ENCODE data around the gene GALNT7. TPM values are rescaled to one million over a fixed set of nuclear protein-coding genes. Genes with fewer than 3 reads are reported as not detected.

GALNT7 gene
- total RNA-seq, 1 donor from 2014 or later: 33.1 TPM

DNA sequence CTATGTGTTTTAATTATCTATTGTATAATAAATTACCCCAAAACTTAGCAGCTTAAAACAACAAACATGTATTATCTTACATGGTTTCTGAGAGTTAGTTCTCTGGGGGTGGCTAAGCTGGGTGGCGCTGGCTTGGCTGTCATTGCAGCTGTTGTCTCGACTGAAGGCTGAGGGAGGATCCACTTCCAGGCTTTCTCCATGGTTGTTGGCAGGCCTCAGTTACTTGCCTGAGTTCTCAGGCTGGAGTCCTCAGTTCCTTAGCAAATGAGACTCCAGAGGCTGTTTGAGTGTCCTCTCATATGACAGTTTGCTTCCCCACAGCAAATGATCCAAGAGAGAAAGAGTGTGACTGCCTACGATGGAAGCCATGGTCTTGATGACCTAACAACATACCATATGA is 23.5 kb upstream of the GALNT7 start:
- DNase-seq (ENCODE audit: low spot score): no peak
- Mint-ChIP-seq H3K9me3 (no peaks in the 10 kb centered on the region), H3K4me1 (ENCODE audit: low read depth) (no peaks in the 10 kb centered on the region), H3K27ac (no peak overlapping the region), H3K4me3 (ENCODE audit: low read depth) (no peak overlapping the region), H3K36me3 (ENCODE audit: low read depth) (no peaks in the 10 kb centered on the region), H3K27me3 (ENCODE audit: low read depth) (no peaks in the 10 kb centered on the region)
- intact Hi-C loops (cut with micrococcal nuclease): no loop called here

DNA sequence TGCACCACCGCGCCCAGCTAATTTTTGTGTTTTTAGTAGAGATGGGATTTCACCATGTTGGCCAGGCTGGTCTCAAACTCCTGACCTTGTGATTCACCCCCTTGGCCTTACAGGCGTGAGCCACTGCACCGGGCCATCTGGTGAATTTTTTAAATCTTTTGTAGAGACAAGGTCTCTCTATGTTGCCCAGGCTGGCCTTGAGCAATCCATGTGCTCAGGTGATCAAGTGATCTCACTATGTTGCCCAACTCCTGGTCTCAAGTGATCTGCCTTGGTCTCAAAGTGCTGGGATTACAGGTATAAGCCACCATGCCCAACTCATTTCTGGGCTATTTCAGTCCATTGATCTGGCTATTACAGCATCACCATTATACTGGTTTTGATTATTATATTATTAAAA is 22.2 kb upstream of the GALNT7 start:
- Mint-ChIP-seq H3K9me3 (no peaks in the 10 kb centered on the region), H3K27me3 (ENCODE audit: low read depth) (no peaks in the 10 kb centered on the region), H3K36me3 (ENCODE audit: low read depth) (no peaks in the 10 kb centered on the region), H3K4me3 (ENCODE audit: low read depth) (no peak overlapping the region), H3K27ac (no peak overlapping the region), H3K4me1 (ENCODE audit: low read depth) (no peaks in the 10 kb centered on the region)
- intact Hi-C loops (cut with micrococcal nuclease): no loop called here
- no peak for DNase-seq (ENCODE audit: low spot score)

DNA sequence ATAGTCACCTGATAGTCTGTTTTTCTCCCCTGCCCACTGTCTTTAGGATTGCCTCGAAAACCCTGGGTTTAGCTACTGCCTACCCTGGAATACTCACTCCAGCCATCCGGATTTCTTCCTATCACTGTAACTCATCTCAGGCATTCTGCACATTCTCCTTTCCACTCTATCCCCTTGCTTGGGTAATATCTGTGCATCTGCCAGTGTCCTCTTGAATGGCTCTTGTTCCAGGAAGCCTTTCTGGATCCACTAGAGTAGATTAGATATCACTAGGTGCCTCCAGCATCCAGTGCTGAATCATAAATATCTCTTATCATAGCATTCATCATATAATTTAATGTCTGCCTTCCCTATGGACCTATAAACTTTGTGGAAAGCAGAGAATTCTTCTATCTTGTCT is 17.1 kb upstream of the GALNT7 start:
- H3K27me3 Mint-ChIP-seq (ENCODE audit: low read depth): no peaks in the 10 kb centered on the region
- H3K27ac Mint-ChIP-seq: no peak overlapping the region
- intact Hi-C loops (cut with micrococcal nuclease): no loop called here
- no peaks in the 10 kb centered on the region for H3K36me3 Mint-ChIP-seq (ENCODE audit: low read depth)
- H3K9me3 Mint-ChIP-seq: no peaks in the 10 kb centered on the region
- no peak for DNase-seq (ENCODE audit: low spot score)
- no peaks in the 10 kb centered on the region for H3K4me1 Mint-ChIP-seq (ENCODE audit: low read depth)
- no peak overlapping the region for H3K4me3 Mint-ChIP-seq (ENCODE audit: low read depth)

DNA sequence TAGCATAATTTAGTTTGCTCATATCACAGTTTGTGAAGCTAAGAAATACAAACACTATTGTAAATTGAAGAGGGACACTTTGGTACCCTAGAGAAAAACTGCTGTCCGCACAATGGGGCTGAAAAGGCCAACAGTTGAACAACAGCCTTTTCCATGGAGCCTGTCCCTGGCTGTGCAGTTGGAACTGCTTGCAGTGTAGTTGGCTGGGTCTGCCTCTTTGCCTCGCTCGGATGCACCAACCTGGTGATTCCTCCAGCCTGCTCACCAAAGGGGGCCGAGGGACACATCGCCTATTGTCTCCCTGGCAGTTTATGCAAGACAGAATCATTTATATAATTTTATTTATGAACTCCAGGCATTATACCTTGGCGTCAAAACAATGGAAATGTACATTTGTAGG is 16.5 kb upstream of the GALNT7 start:
- Mint-ChIP-seq H3K27me3 (ENCODE audit: low read depth) (no peaks in the 10 kb centered on the region), H3K4me3 (ENCODE audit: low read depth) (no peak overlapping the region), H3K36me3 (ENCODE audit: low read depth) (no peaks in the 10 kb centered on the region), H3K27ac (no peak overlapping the region), H3K9me3 (no peaks in the 10 kb centered on the region), H3K4me1 (ENCODE audit: low read depth) (no peaks in the 10 kb centered on the region)
- DNase-seq (ENCODE audit: low spot score): no peak
- intact Hi-C loops (cut with micrococcal nuclease): no loop called here

DNA sequence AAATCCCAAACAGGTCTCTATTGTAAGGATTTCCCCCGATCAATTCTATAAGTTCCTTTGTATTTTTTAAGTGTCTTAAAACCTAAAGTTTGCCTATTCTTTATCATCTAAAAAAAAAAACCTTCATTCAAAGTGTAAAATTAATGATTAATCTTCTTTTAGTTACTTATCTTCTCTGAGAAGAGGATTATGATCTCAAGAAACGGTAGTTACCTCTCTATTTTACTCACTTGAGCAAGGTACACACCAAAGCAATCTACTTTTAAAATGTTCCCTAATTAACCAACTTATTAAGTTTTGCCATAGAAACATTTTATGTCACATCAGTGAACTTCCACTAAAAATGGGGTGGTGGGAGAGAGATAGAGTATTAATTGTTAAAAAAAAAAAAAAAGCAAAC is 15.2 kb upstream of the GALNT7 start:
- no peak overlapping the region for H3K4me3 Mint-ChIP-seq (ENCODE audit: low read depth)
- DNase-seq (ENCODE audit: low spot score): no peak
- H3K36me3 Mint-ChIP-seq (ENCODE audit: low read depth): no peaks in the 10 kb centered on the region
- H3K27ac Mint-ChIP-seq: no peak overlapping the region
- intact Hi-C loops (cut with micrococcal nuclease): no loop called here
- no peaks in the 10 kb centered on the region for H3K9me3 Mint-ChIP-seq
- H3K27me3 Mint-ChIP-seq (ENCODE audit: low read depth): no peaks in the 10 kb centered on the region
- no peaks in the 10 kb centered on the region for H3K4me1 Mint-ChIP-seq (ENCODE audit: low read depth)

DNA sequence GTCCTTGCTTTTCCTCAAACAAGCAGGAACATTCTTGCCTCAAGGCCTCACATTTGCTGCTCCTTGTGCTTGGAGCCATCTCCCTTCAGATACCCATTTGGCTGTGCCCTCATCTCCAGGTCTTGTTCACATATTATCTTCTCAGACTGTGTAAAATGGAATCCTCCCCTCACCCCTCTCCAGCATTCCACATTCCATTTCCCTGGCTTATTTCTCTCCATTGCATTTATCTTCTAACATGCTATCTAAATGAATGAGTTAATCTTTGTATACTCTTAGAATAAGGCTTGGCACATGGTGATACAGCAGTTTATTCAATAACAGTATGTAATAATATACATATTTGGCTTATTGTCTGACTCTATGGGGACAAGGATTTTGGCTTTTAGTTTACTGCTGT is 8.8 kb upstream of the GALNT7 start:
- Mint-ChIP-seq H3K27me3 (ENCODE audit: low read depth) (no peaks in the 10 kb centered on the region), H3K9me3 (no peaks in the 10 kb centered on the region), H3K27ac (no peak overlapping the region), H3K36me3 (ENCODE audit: low read depth) (peaks cover 4% of the 10 kb centered on the region), H3K4me3 (ENCODE audit: low read depth) (no peak overlapping the region), H3K4me1 (ENCODE audit: low read depth) (peaks cover under 1% of the 10 kb centered on the region)
- no peak for DNase-seq (ENCODE audit: low spot score)
- intact Hi-C loops (cut with micrococcal nuclease): no loop called here

DNA sequence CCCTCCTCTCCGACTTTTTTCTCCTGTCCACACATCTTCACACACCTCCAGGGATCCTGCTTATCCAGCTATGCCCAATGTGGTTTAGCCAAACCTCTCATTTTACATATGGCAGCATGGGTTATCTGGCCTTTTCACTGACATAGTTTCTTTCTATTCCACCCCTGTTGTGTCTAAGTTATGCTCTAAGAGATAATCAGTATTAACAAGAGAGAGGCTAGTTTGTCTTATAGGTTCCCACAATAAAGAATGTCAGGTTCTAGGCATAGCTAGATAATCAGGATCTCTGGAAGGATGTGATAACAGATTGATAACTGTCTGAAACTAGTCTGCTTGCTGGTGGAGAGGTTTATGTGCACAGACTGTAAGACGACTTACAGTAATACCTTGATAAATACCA is 7.7 kb upstream of the GALNT7 start:
- Mint-ChIP-seq H3K9me3 (no peaks in the 10 kb centered on the region), H3K4me1 (ENCODE audit: low read depth) (peaks cover 4% of the 10 kb centered on the region), H3K36me3 (ENCODE audit: low read depth) (peaks cover 6% of the 10 kb centered on the region), H3K27me3 (ENCODE audit: low read depth) (no peaks in the 10 kb centered on the region), H3K27ac (no peak overlapping the region), H3K4me3 (ENCODE audit: low read depth) (no peak overlapping the region)
- DNase-seq (ENCODE audit: low spot score): no peak
- intact Hi-C loops (cut with micrococcal nuclease): no loop called here

DNA sequence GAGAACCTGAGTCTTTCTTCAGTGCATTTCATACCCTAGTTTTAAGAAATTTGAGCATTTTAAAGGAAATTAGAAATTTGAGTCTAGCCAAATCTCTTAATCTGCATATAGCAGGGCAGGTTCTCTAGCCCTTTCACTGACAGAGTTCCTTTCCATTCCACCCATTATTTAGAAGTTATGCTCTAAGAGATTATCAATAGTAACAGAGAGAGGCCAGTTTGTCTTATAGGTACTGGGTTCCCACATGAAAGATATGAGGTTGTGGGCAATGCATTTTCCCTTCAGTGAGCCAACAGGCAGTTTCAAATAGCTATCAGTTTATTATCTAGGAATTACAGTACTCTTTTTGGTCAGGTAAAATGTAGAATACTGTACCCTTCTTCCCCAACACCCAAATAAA is 7.3 kb upstream of the GALNT7 start:
- peaks cover 6% of the 10 kb centered on the region for H3K36me3 Mint-ChIP-seq (ENCODE audit: low read depth)
- no peak overlapping the region for H3K27ac Mint-ChIP-seq
- H3K4me3 Mint-ChIP-seq (ENCODE audit: low read depth): no peak overlapping the region
- no peaks in the 10 kb centered on the region for H3K9me3 Mint-ChIP-seq
- H3K4me1 Mint-ChIP-seq (ENCODE audit: low read depth): peaks cover 4% of the 10 kb centered on the region
- intact Hi-C loops (cut with micrococcal nuclease): no loop called here
- no peak for DNase-seq (ENCODE audit: low spot score)
- no peaks in the 10 kb centered on the region for H3K27me3 Mint-ChIP-seq (ENCODE audit: low read depth)

DNA sequence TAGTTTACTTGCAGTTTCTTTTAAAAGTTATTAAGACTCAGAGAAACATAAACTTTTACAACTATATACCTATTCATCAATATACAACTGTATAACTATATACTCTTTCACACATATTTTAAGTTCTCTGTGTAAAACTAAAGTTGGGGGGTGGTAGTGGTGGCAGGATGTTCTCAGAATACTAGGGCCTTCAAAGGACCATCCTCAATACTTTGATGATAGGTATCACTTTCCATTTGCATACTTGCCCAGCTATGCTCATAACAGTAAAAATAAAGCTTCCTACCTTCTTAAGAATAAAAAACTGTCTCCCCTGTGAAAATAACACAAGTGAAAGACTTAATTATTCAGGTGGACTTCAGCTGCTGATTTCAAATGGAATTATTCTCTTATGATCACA is 2.9 kb upstream of the GALNT7 start:
- Mint-ChIP-seq H3K27ac (peak overlapping the region; percentile 10), H3K9me3 (no peaks in the 10 kb centered on the region), H3K27me3 (ENCODE audit: low read depth) (no peaks in the 10 kb centered on the region), H3K36me3 (ENCODE audit: low read depth) (peaks cover 10% of the 10 kb centered on the region), H3K4me3 (ENCODE audit: low read depth) (no peak overlapping the region), H3K4me1 (ENCODE audit: low read depth) (peaks cover 26% of the 10 kb centered on the region)
- DNase-seq (ENCODE audit: low spot score): no peak
- intact Hi-C loops (cut with micrococcal nuclease): loop anchor here (5.0 kb wide), 1 partner anchor 153 kb away; no protein-coding TSS in a partner anchor

DNA sequence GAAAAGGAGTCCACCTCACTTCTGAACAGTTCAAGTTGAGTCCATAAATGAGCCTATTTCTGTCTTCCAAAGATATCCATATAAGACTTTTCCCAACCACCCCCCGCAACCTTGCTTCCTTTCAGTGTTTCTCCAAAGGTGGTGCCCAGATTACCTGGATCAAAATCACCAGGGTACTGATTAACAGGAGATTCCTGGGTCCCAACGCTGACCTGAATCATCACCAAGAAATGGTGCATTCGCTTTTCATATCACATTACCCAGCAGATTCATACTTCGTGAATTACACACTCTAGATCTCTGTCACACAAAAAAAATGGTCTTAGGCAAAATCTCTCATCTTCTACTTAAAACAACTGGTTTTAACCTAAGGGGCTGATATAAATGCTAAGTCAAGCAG is 2.1 kb upstream of the GALNT7 start:
- Mint-ChIP-seq H3K4me1 (ENCODE audit: low read depth) (peaks cover 34% of the 10 kb centered on the region), H3K27me3 (ENCODE audit: low read depth) (no peaks in the 10 kb centered on the region), H3K4me3 (ENCODE audit: low read depth) (peak overlapping the region; percentile 23), H3K36me3 (ENCODE audit: low read depth) (peaks cover 10% of the 10 kb centered on the region), H3K27ac (peak overlapping the region; percentile 46), H3K9me3 (no peaks in the 10 kb centered on the region)
- intact Hi-C loops (cut with micrococcal nuclease): loop anchor here (5.0 kb wide), 1 partner anchor 154 kb away; no protein-coding TSS in a partner anchor
- no peak for DNase-seq (ENCODE audit: low spot score)

DNA sequence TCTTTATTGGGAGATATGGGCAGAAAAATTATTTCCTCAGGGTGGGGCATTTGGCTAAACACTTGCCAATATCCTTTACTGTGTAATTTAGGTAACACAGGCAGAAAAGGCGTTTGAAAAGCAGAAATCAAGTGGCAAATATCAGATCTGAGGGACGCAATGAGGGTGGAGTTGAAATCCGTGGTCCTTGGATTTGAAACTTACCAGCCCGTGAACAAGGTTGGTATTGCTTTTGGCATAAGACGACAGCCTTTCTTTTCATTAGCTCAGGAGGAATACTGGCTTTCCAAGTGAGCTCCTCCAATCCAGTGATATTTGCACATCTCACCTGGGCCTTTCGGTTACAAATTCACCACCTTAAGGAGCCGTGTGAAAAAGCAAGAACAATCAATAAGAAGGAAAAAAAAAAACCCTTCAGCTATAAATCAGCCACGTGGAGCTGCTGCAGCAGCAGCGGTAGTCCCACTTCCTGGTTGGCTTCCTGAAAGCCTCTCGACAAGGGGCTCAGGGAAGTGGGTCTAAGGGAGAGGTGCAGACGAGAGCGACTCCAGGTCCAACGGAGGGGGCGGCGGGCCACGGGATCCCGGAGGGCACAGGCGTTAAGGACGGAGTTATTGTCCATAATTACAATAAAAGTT is 734 bp upstream of the GALNT7 start:
- no peaks in the 10 kb centered on the region for H3K9me3 Mint-ChIP-seq
- H3K27me3 Mint-ChIP-seq (ENCODE audit: low read depth): no peaks in the 10 kb centered on the region
- H3K27ac Mint-ChIP-seq: peak overlapping the region; percentile 95
- H3K4me3 Mint-ChIP-seq (ENCODE audit: low read depth): peak overlapping the region; percentile 98
- intact Hi-C loops (cut with micrococcal nuclease): loop anchor here (1.0 to 5.0 kb wide), 5 partner anchors 23 to 202 kb away; partner anchors contain the start of genes HMGB2 and SAP30
- H3K36me3 Mint-ChIP-seq (ENCODE audit: low read depth): peaks cover 10% of the 10 kb centered on the region
- DNase-seq (ENCODE audit: low spot score): peak; percentile 9
- peaks cover 41% of the 10 kb centered on the region for H3K4me1 Mint-ChIP-seq (ENCODE audit: low read depth)

DNA sequence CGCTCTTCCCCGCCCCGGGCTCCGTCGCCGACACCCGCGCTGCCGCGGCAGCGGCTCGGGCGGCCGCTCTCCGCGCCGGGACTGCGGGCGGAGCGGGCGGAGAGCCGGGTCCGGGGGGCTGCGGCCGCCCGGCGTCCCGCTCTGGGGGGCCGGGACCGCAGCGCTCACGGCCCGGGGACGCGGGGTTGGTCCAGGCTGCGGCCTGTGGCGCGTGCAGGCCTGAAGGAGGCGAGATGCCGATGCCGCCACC is 492 bp downstream of the GALNT7 start:
- no peak for DNase-seq (ENCODE audit: low spot score)
- Mint-ChIP-seq H3K4me3 (ENCODE audit: low read depth) (no peak overlapping the region), H3K27me3 (ENCODE audit: low read depth) (no peaks in the 10 kb centered on the region), H3K4me1 (ENCODE audit: low read depth) (peaks cover 48% of the 10 kb centered on the region), H3K9me3 (no peaks in the 10 kb centered on the region), H3K27ac (no peak overlapping the region), H3K36me3 (ENCODE audit: low read depth) (peaks cover 8% of the 10 kb centered on the region)
- intact Hi-C loops (cut with micrococcal nuclease): loop anchor here (2.0 to 5.0 kb wide), 3 partner anchors 88 to 166 kb away; partner anchors contain the start of gene HMGB2

DNA sequence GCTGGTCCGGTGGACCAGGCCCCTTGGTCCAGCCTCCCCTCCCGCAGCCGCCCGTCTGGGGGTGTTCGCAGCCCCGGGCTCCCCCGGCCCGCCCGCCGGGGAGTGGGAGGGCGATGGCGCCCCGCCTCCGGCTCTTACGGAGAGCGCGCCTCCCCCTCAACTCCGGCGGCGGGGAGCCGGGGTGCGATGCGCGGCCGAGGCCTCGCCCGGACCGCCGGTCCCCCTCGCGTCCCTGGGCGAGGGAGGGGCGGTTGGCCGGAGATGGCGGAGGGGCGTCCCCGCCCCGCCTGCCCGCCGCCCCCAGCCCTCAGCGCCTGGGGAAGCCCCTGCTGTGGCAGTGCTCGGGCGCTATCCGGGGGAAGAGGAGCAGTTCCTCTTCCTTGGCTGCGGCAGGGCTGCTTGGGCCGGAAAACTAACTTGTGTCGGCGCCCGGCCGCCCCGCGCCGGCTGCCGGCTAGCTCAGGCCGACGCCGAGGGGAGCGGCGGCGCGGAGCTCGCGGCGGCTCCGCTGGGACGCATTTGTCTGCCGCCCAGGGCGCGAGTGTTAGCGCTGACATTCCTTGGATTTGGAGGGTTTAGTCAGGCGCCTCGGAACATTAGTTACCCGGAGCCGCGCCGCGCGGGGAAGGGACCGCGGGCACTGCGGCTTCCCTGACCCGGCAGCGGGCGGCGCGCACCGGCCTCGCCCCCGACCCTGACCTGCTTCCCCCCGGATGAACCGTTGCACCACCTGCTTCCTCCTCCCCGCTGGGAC is 994 bp downstream of the GALNT7 start:
- intact Hi-C loops (cut with micrococcal nuclease): loop anchor here (1.0 to 5.0 kb wide), 4 partner anchors 12 to 165 kb away; partner anchors contain the start of gene HMGB2
- H3K27me3 Mint-ChIP-seq (ENCODE audit: low read depth): no peaks in the 10 kb centered on the region
- peaks cover 7% of the 10 kb centered on the region for H3K36me3 Mint-ChIP-seq (ENCODE audit: low read depth)
- DNase-seq (ENCODE audit: low spot score): peak; percentile 57
- H3K9me3 Mint-ChIP-seq: no peaks in the 10 kb centered on the region
- H3K27ac Mint-ChIP-seq: no peak overlapping the region
- H3K4me1 Mint-ChIP-seq (ENCODE audit: low read depth): peaks cover 51% of the 10 kb centered on the region
- H3K4me3 Mint-ChIP-seq (ENCODE audit: low read depth): peak overlapping the region; percentile 89

Data from activated T-helper 2 cell treated with anti-CD3 and anti-CD28 coated beads, Interferon-gamma antibody, Interleukin-2, Interleukin-4, amounts not matched to agents 10 μg/mL and 5 μg/mL and 100 μg/mL, durations not matched to agents 14 hours and 24 hours and 36 hours (primary cell).